ENCODE measurements around the gene CD247. TPM values are rescaled to one million over a fixed set of nuclear protein-coding genes. Genes with fewer than 3 reads are reported as not detected.

Gene CD247
- total and polyA plus RNA-seq, 2 experiments from 2014 or later: not detected

DNA sequence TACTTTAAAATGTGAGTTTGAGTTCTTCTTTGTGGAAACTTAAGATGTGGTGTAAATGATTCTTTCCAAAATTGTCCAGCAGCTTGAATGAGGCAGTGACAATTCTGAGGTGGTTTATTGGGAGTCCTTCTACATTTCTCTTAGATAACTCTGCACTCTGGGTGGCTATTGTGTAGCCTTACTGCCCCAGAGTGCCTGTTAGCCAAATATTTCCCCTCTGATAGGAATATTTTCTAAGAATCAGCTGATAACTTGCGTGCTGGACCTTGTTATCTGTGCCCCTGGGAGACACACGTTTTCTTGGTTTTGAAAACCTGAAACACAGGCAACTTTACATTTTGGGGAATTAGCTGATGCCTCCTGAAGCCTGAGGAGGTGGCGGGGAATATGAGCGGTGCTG, 91.6 kb downstream of the CD247 start:
- no peaks in the 10 kb centered on the region for H3K79me2 ChIP-seq (ENCODE audit: insufficient read depth)
- H2AFZ ChIP-seq: no peak overlapping the region
- no peaks in the 10 kb centered on the region for H3F3A ChIP-seq (ENCODE audit: insufficient read depth)
- H3K27ac ChIP-seq: no peak overlapping the region
- H3K9ac ChIP-seq: no peak overlapping the region
- H3K4me2 ChIP-seq (ENCODE audit: unreplicated experiment): no peak overlapping the region
- no peaks in the 10 kb centered on the region for H3K9me2 ChIP-seq (ENCODE audit: insufficient read depth)
- no peaks in the 10 kb centered on the region for H3K36me3 ChIP-seq (ENCODE audit: low read depth)
- WGBS, 2 experiments (ENCODE audit: low coverage in 1 of 2, low lambda C conversion rate in 2 of 2, missing lambda C conversion rate in 2 of 2): 90 to 94% methylated on average over 4 of the region's 4 CpGs
- no peaks in the 10 kb centered on the region for H4K20me1 ChIP-seq (ENCODE audit: insufficient read depth)
- no peaks in the 10 kb centered on the region for H3K27me3 ChIP-seq (replicated peaks; ENCODE audit: insufficient read depth)
- no peak for DNase-seq
- H3K4me3 ChIP-seq: no peak overlapping the region
- no peaks in the 10 kb centered on the region for H3K9me3 ChIP-seq (ENCODE audit: low read depth)
- no peak for TF ChIP-seq EZH2phosphoT487 (IDR thresholded peaks at IDR 0.05; ENCODE audit: insufficient read depth, low read depth)
- TF ChIP-seq EZH2 (IDR thresholded peaks at IDR 0.05; ENCODE audit: insufficient read depth, poor library complexity, severe bottlenecking): no peak
- H3K4me1 ChIP-seq (ENCODE audit: insufficient read depth): peaks cover 8% of the 10 kb centered on the region; the same call in 1 of the 2 replicates
- in situ Hi-C loops (cut with MboI): no loop called here

- DNase-seq: no peak
- Histone ChIP-seq H2AFZ (no peak overlapping the region), H4K20me1 (ENCODE audit: insufficient read depth) (no peaks in the 10 kb centered on the region), H3K4me2 (ENCODE audit: unreplicated experiment) (no peak overlapping the region), H3F3A (ENCODE audit: insufficient read depth) (no peaks in the 10 kb centered on the region), H3K4me1 (ENCODE audit: insufficient read depth) (peaks cover 8% of the 10 kb centered on the region; the same call in 1 of the 2 replicates), H3K4me3 (no peak overlapping the region), H3K79me2 (ENCODE audit: insufficient read depth) (no peaks in the 10 kb centered on the region), H3K9me3 (ENCODE audit: low read depth) (no peaks in the 10 kb centered on the region), H3K9ac (no peak overlapping the region), H3K9me2 (ENCODE audit: insufficient read depth) (no peaks in the 10 kb centered on the region), H3K27me3 (replicated peaks; ENCODE audit: insufficient read depth) (no peaks in the 10 kb centered on the region), H3K36me3 (ENCODE audit: low read depth) (no peaks in the 10 kb centered on the region), H3K27ac (no peak overlapping the region)
- TF ChIP-seq EZH2phosphoT487 (IDR thresholded peaks at IDR 0.05; ENCODE audit: insufficient read depth, low read depth): no peak
- no peak for TF ChIP-seq EZH2 (IDR thresholded peaks at IDR 0.05; ENCODE audit: insufficient read depth, poor library complexity, severe bottlenecking)
- in situ Hi-C loops (cut with MboI): no loop called here
- 95 to 99% methylated on average over 7 of the region's 7 CpGs for WGBS, 2 experiments (ENCODE audit: low coverage in 1 of 2, low lambda C conversion rate in 2 of 2, missing lambda C conversion rate in 2 of 2)
These were observed 92.8 kb downstream of the CD247 start for GRCh38 chr1:167425482-167425881.

GRCh38 chr1:167423684-167424619, 94.4 kb downstream of the CD247 start:
- in situ Hi-C loops (cut with MboI): no loop called here
- H3K27ac ChIP-seq: no peak overlapping the region
- no peak overlapping the region for H3K4me2 ChIP-seq (ENCODE audit: unreplicated experiment)
- H4K20me1 ChIP-seq (ENCODE audit: insufficient read depth): no peaks in the 10 kb centered on the region
- no peak for DNase-seq
- no peaks in the 10 kb centered on the region; the same call in 1 of the 2 replicates for H3K9me2 ChIP-seq (ENCODE audit: insufficient read depth)
- no peak overlapping the region for H3K9ac ChIP-seq
- no peaks in the 10 kb centered on the region for H3K36me3 ChIP-seq (ENCODE audit: low read depth)
- H3F3A ChIP-seq (ENCODE audit: insufficient read depth): no peaks in the 10 kb centered on the region
- WGBS, 2 experiments (ENCODE audit: low coverage in 1 of 2, low lambda C conversion rate in 2 of 2, missing lambda C conversion rate in 2 of 2): 82 to 83% methylated on average over 15 of the region's 15 CpGs
- no peak overlapping the region for H2AFZ ChIP-seq
- TF ChIP-seq EZH2 (IDR thresholded peaks at IDR 0.05; ENCODE audit: insufficient read depth, poor library complexity, severe bottlenecking) (no peak), EZH2phosphoT487 (IDR thresholded peaks at IDR 0.05; ENCODE audit: insufficient read depth, low read depth) (no peak)
- H3K79me2 ChIP-seq (ENCODE audit: insufficient read depth): no peaks in the 10 kb centered on the region
- H3K4me1 ChIP-seq (ENCODE audit: insufficient read depth): peaks cover 8% of the 10 kb centered on the region; the same call in 1 of the 2 replicates
- H3K9me3 ChIP-seq (ENCODE audit: low read depth): no peaks in the 10 kb centered on the region
- no peak overlapping the region for H3K4me3 ChIP-seq
- H3K27me3 ChIP-seq (replicated peaks; ENCODE audit: insufficient read depth): no peaks in the 10 kb centered on the region

DNA sequence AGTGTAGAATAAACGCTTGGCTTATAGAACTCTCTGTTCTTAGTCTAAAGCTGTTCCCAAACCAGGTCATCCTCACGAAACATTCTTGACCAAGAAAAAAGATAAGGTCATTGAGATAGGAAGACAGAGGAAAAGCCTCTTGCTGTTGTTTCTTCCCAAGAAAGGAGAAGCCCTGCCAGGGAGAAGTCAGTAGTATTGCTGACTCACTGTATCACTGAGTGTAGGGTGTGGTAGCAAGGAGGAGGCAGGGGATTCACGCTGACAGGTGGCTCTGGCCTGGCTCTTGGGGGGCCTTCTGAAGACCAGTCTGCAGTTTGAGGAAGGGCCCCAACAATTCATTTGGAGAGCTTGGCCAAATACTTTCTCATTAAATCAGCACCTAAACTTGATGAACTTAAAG, 97.8 kb downstream of the CD247 start:
- Histone ChIP-seq H3K9me3 (ENCODE audit: low read depth) (no peaks in the 10 kb centered on the region), H2AFZ (no peak overlapping the region), H4K20me1 (ENCODE audit: insufficient read depth) (no peaks in the 10 kb centered on the region), H3F3A (ENCODE audit: insufficient read depth) (no peaks in the 10 kb centered on the region), H3K4me3 (no peak overlapping the region), H3K27ac (no peak overlapping the region), H3K9ac (no peak overlapping the region), H3K4me1 (ENCODE audit: insufficient read depth) (no peaks in the 10 kb centered on the region), H3K9me2 (ENCODE audit: insufficient read depth) (no peaks in the 10 kb centered on the region; the same call in 1 of the 2 replicates), H3K4me2 (ENCODE audit: unreplicated experiment) (no peak overlapping the region), H3K27me3 (replicated peaks; ENCODE audit: insufficient read depth) (no peaks in the 10 kb centered on the region), H3K36me3 (ENCODE audit: low read depth) (no peaks in the 10 kb centered on the region), H3K79me2 (ENCODE audit: insufficient read depth) (no peaks in the 10 kb centered on the region)
- in situ Hi-C loops (cut with MboI): no loop called here
- DNase-seq: peak; percentile 12
- no peak for TF ChIP-seq EZH2 (IDR thresholded peaks at IDR 0.05; ENCODE audit: insufficient read depth, poor library complexity, severe bottlenecking)
- TF ChIP-seq EZH2phosphoT487 (IDR thresholded peaks at IDR 0.05; ENCODE audit: insufficient read depth, low read depth): no peak
- WGBS, 2 experiments (ENCODE audit: low coverage in 1 of 2, low lambda C conversion rate in 2 of 2, missing lambda C conversion rate in 2 of 2): 34 to 38% methylated on average over 3 of the region's 3 CpGs

Data from GM23248 (cell line).